DOHH2 (cell line): Measurements from ENCODE around the gene CTAGE9.
"Not testable (repeated sequence)": the region's sequence is repeated elsewhere in the genome, so short reads cannot be mapped to it uniquely, and the experiment has no call there.

Source experiments
- H3F3A ChIP-seq: fragments of 200-600 bp; sonication (generic), shearing (Covaris generic); 2 replicates; pipeline ENCODE4 v1.6.0; 2016; ENCODE audit warnings: antibody characterized with exemption, mild to moderate bottlenecking; ENCODE audit not compliant: control insufficient read depth, insufficient read depth
- H3K27ac ChIP-seq: fragments of 200-600 bp; sonication (generic); 2 replicates; pipeline ENCODE4 v1.5.1; 2014; ENCODE audit warnings: low read depth, mild to moderate bottlenecking, low read length, moderate library complexity
- H3K27me3 ChIP-seq: fragments of 200-600 bp; sonication (generic); 2 replicates; pipeline ENCODE4 v1.6.1; 2014; ENCODE audit warnings: mild to moderate bottlenecking, low read length, mixed read lengths; ENCODE audit not compliant: control insufficient read depth
- H3K36me3 ChIP-seq: fragments of 200-600 bp; sonication (generic); 2 replicates; pipeline ENCODE4 v1.6.1; 2014; ENCODE audit warnings: mild to moderate bottlenecking, low read length, moderate library complexity, mixed read lengths; ENCODE audit not compliant: control insufficient read depth
- H3K4me1 ChIP-seq: fragments of 200-600 bp; sonication (generic); 2 replicates; pipeline ENCODE4 v1.6.1; 2014; ENCODE audit warnings: mild to moderate bottlenecking, low read length, mixed read lengths; ENCODE audit not compliant: control insufficient read depth
- H3K4me2 ChIP-seq: fragments of 200-600 bp; sonication (generic); 2 replicates; pipeline ENCODE4 v1.6.0; 2014; ENCODE audit warnings: mild to moderate bottlenecking, low read length, moderate library complexity
- H3K4me3 ChIP-seq: fragments of 200-600 bp; sonication (generic); 2 replicates; pipeline ENCODE4 v1.5.1; 2014; ENCODE audit warnings: mild to moderate bottlenecking, low read length, mixed read lengths
- H3K79me2 ChIP-seq: fragments of 200-600 bp; sonication (generic); 2 replicates; pipeline ENCODE4 v1.6.1; 2014; ENCODE audit warnings: mild to moderate bottlenecking, low read length, mixed read lengths; ENCODE audit not compliant: control insufficient read depth
- H3K9me2 ChIP-seq: fragments of 200-600 bp; sonication (generic); replicated peaks from 2 replicates; pipeline ENCODE4 v1.6.1; 2014; ENCODE audit warnings: mild to moderate bottlenecking, low read length, mixed read lengths; ENCODE audit not compliant: control insufficient read depth
- H3K9me3 ChIP-seq: fragments of 200-600 bp; sonication (generic); 2 replicates; pipeline ENCODE4 v1.6.1; 2014; ENCODE audit warnings: antibody characterized with exemption, low read length, mixed read lengths; ENCODE audit not compliant: control insufficient read depth, insufficient read depth
- H4K20me1 ChIP-seq: fragments of 200-600 bp; sonication (generic); 2 replicates; pipeline ENCODE4 v1.6.0; 2014; ENCODE audit warnings: low read depth, mild to moderate bottlenecking, antibody characterized with exemption, low read length, moderate library complexity; ENCODE audit not compliant: control insufficient read depth, insufficient read depth
- EZH2phosphoT487 ChIP-seq: fragments of 200-600 bp; sonication (generic); IDR thresholded peaks from 2 replicates; pipeline ENCODE4 v1.6.1; 2017; ENCODE audit warnings: borderline replicate concordance, mild to moderate bottlenecking, antibody characterized with exemption, low read length, moderate library complexity, mixed read lengths
- TF ChIP-seq, protein P1 (sequence below): fragments of 200-600 bp; sonication (generic); IDR thresholded peaks from one replicate; pipeline ENCODE4 v1.5.1; 2014; ENCODE audit warnings: antibody characterized with exemption, mild to moderate bottlenecking, low read depth, low read length; ENCODE audit not compliant: poor library complexity, severe bottlenecking

The CTAGE9 gene, protein sequence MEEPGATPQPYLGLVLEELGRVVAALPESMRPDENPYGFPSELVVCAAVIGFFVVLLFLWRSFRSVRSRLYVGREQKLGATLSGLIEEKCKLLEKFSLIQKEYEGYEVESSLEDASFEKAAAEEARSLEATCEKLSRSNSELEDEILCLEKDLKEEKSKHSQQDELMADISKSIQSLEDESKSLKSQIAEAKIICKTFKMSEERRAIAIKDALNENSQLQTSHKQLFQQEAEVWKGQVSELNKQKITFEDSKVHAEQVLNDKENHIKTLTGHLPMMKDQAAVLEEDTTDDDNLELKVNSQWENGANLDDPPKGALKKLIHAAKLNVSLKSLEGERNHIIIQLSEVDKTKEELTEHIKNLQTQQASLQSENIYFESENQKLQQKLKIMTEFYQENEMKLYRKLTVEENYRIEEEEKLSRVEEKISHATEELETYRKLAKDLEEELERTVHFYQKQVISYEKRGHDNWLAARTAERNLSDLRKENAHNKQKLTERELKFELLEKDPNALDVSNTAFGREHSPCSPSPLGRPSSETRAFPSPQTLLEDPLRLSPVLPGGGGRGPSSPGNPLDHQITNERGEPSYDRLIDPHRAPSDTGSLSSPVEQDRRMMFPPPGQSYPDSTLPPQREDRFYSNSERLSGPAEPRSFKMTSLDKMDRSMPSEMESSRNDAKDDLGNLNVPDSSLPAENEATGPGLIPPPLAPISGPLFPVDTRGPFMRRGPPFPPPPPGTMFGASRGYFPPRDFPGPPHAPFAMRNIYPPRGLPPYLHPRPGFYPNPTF

GRCh38 chr6:131710917-131711316, at the start of gene CTAGE9:
CTAGE9 (minus strand) TSS chr6:131711017; CDS start chr6:131711017, 0 bp downstream.
- H4K20me1 ChIP-seq, H3K4me2 ChIP-seq, H3K4me3 ChIP-seq, H3K4me1 ChIP-seq, H3K27ac ChIP-seq, H3F3A ChIP-seq, H3K36me3 ChIP-seq, H3K27me3 ChIP-seq, H3K9me3 ChIP-seq, H3K79me2 ChIP-seq, H3K9me2 ChIP-seq: not testable (repeated sequence)

GRCh38 chr6:131758920-131759319, 48.1 kb upstream of the CTAGE9 start:
- H3F3A ChIP-seq, result no peaks in the 10 kb centered on the region
- no peak overlapping the region for H3K27ac ChIP-seq

GRCh38 chr6:131756039-131756438, 45.2 kb upstream of the CTAGE9 start:
- H4K20me1 ChIP-seq, result no peaks in the 10 kb centered on the region
- no peaks in the 10 kb centered on the region for H3K79me2 ChIP-seq
- TF ChIP-seq, protein P1, sequence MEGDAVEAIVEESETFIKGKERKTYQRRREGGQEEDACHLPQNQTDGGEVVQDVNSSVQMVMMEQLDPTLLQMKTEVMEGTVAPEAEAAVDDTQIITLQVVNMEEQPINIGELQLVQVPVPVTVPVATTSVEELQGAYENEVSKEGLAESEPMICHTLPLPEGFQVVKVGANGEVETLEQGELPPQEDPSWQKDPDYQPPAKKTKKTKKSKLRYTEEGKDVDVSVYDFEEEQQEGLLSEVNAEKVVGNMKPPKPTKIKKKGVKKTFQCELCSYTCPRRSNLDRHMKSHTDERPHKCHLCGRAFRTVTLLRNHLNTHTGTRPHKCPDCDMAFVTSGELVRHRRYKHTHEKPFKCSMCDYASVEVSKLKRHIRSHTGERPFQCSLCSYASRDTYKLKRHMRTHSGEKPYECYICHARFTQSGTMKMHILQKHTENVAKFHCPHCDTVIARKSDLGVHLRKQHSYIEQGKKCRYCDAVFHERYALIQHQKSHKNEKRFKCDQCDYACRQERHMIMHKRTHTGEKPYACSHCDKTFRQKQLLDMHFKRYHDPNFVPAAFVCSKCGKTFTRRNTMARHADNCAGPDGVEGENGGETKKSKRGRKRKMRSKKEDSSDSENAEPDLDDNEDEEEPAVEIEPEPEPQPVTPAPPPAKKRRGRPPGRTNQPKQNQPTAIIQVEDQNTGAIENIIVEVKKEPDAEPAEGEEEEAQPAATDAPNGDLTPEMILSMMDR, result no peak
- no peak for TF ChIP-seq EZH2phosphoT487
- H3K9me3 ChIP-seq, result no peaks in the 10 kb centered on the region
- no peak overlapping the region for H3K27ac ChIP-seq
- no peak overlapping the region for H3K4me3 ChIP-seq
- H3K4me2 ChIP-seq, result no peak overlapping the region
- peaks cover 6% of the 10 kb centered on the region for H3K4me1 ChIP-seq
- no peaks in the 10 kb centered on the region for H3K36me3 ChIP-seq
- H3K9me2 ChIP-seq, result no peaks in the 10 kb centered on the region
- H3K27me3 ChIP-seq, result no peaks in the 10 kb centered on the region
- no peaks in the 10 kb centered on the region for H3F3A ChIP-seq

More at GRCh38 chr6:131758920-131759319, 48.1 kb upstream of the CTAGE9 start:
- Histone ChIP-seq H3K9me3 (no peaks in the 10 kb centered on the region), H4K20me1 (no peaks in the 10 kb centered on the region), H3K36me3 (no peaks in the 10 kb centered on the region), H3K9me2 (no peaks in the 10 kb centered on the region), H3K27me3 (no peaks in the 10 kb centered on the region), H3K79me2 (no peaks in the 10 kb centered on the region), H3K4me3 (no peak overlapping the region), H3K4me1 (peaks cover 6% of the 10 kb centered on the region), H3K4me2 (no peak overlapping the region)
- TF ChIP-seq, protein P1, result no peak
- no peak for TF ChIP-seq EZH2phosphoT487

DNA sequence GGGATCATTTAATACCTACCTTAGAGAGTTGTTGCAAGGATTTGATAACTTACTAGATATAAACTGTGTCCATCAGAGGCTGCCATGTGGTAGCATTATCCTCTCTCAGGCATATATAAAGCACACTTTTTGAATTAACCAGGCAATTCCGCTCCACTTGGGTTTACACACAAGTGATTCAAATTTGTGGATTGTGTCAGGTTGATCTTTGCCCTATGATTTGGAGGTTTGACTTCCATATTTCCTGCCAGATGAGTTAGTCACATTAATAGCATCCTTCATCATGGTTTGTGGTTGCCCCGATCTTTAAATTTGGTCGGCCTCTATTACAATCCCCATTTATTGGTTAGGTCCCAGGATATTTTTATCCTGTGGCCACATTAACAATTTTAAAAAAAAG, 44.8 kb upstream of the CTAGE9 start:
- no peaks in the 10 kb centered on the region for H3K27me3 ChIP-seq
- H3K36me3 ChIP-seq, result no peaks in the 10 kb centered on the region
- H3K4me2 ChIP-seq, result no peak overlapping the region
- no peaks in the 10 kb centered on the region for H3K9me2 ChIP-seq
- H3K27ac ChIP-seq, result no peak overlapping the region
- no peaks in the 10 kb centered on the region for H3K79me2 ChIP-seq
- no peaks in the 10 kb centered on the region for H3K9me3 ChIP-seq
- no peak overlapping the region for H3K4me3 ChIP-seq
- no peaks in the 10 kb centered on the region for H3F3A ChIP-seq
- peaks cover 6% of the 10 kb centered on the region for H3K4me1 ChIP-seq
- no peak for TF ChIP-seq EZH2phosphoT487
- TF ChIP-seq, protein P1, result no peak
- no peaks in the 10 kb centered on the region for H4K20me1 ChIP-seq
